B cell (primary cell): ENCODE results near the gene KCTD2. TPM values are rescaled to one million over a fixed set of nuclear protein-coding genes. Genes with fewer than 3 reads are reported as not detected.

Source experiments
- ATAC-seq: fragments of 200-7000 bp; cut with Tn5 transposase; one replicate; pipeline ENCODE4 v1.10.0; 2021; ENCODE audit warnings: low read depth, mild to moderate bottlenecking, moderate number of reproducible peaks, moderate library complexity
- CTCF ChIA-PET: fragments of 350-600 bp; sonication (Branson Sonifier 250); formaldehyde crosslinking; loops from one replicate; lab custom pipeline; 2021; ENCODE audit warnings: antibody characterized with exemption, inconsistent platforms; lab: Charles Lee
- POLR2A ChIA-PET: fragments of 350-600 bp; sonication (Branson Sonifier 250); formaldehyde crosslinking; loops from one replicate; lab custom pipeline; 2021; ENCODE audit warnings: antibody characterized with exemption; lab: Charles Lee
- DNase-seq: peaks from one replicate; pipeline ENCODE4 v3.0.0; 2013
- H2AFZ ChIP-seq: 2 replicates; pipeline ENCODE4 v1.6.1; 2012; ENCODE audit warnings: mild to moderate bottlenecking, low read depth, low read length; ENCODE audit not compliant: insufficient read depth, poor library complexity, severe bottlenecking
- H3K27ac ChIP-seq, 2 donors: 1 replicate in 1 of 2; 2 replicates in 1 of 2; pipeline ENCODE4 v1.5.1; 2012 to 2013; ENCODE audit warnings: low read length in 2 of 2, mild to moderate bottlenecking in 2 of 2, moderate library complexity in 1 of 2
- H3K27me3 ChIP-seq, 4 experiments: fragments of 200-600 bp in 1 of 4; sonication (generic) in 1 of 4; replicated peaks in 1 of 4; 1 replicate in 2 of 4; 2 replicates in 2 of 4; pipeline versions ENCODE4 v1.6.1 to v1.7.0; 2013 to 2016; ENCODE audit warnings: low read length in 3 of 4, mild to moderate bottlenecking in 2 of 4, mixed read lengths in 1 of 4, moderate library complexity in 1 of 4; ENCODE audit not compliant: insufficient read depth in 4 of 4, control insufficient read depth in 3 of 4; ENCODE audit errors: control extremely low read depth in 1 of 4
- H3K36me3 ChIP-seq, 2 experiments: replicated peaks in 1 of 2; 1 replicate in 1 of 2; 2 replicates in 1 of 2; pipeline versions ENCODE4 v1.6.1 to v1.7.1; 2013; ENCODE audit warnings: low read length in 1 of 2; ENCODE audit not compliant: insufficient read depth in 2 of 2, control insufficient read depth in 1 of 2; ENCODE audit errors: control extremely low read depth in 1 of 2, extremely low read depth in 1 of 2
- H3K4me1 ChIP-seq, 2 donors: fragments of 200-600 bp in 1 of 2; sonication (generic) in 1 of 2; 1 replicate in 1 of 2; 2 replicates in 1 of 2; pipeline versions ENCODE4 v1.5.1 to v1.6.1; 2013 to 2017; ENCODE audit warnings: low read length in 2 of 2; ENCODE audit not compliant: control insufficient read depth in 2 of 2, insufficient read depth in 2 of 2
- H3K4me2 ChIP-seq: replicated peaks from 2 replicates; pipeline ENCODE3; 2012; ENCODE audit warnings: mild to moderate bottlenecking, low read depth, low read length; ENCODE audit not compliant: poor library complexity, severe bottlenecking
- H3K4me3 ChIP-seq, 5 experiments: fragments of 200-600 bp in 1 of 5; sonication (generic) in 1 of 5; 1 replicate in 3 of 5; 2 replicates in 2 of 5; pipeline versions ENCODE4 v1.5.1 to v1.7.0; 2011 to 2016; ENCODE audit warnings: low read length in 4 of 5, mild to moderate bottlenecking in 4 of 5, low read depth in 2 of 5, control low read depth in 1 of 5, moderate library complexity in 1 of 5; ENCODE audit not compliant: insufficient read depth in 1 of 5; ENCODE audit errors: control extremely low read depth in 1 of 5, extremely low read depth in 1 of 5
- H3K79me2 ChIP-seq: fragments of 200-600 bp; sonication (generic); one replicate; pipeline ENCODE4 v1.6.0; 2016; ENCODE audit warnings: low read length; ENCODE audit not compliant: control insufficient read depth, insufficient read depth
- H3K9ac ChIP-seq: fragments of 200-600 bp; sonication (generic); 2 replicates; pipeline ENCODE4 v1.6.1; 2017; ENCODE audit warnings: mild to moderate bottlenecking, low read length, moderate library complexity
- H3K9me3 ChIP-seq, 3 donors: one replicate each; pipeline versions ENCODE4 v1.6.1 to v1.7.1; 2013; ENCODE audit warnings: low read length in 2 of 3; ENCODE audit not compliant: control insufficient read depth in 2 of 3, insufficient read depth in 1 of 3; ENCODE audit errors: control extremely low read depth in 1 of 3
- H4K20me1 ChIP-seq: 2 replicates; pipeline ENCODE4 v1.6.0; 2012; ENCODE audit warnings: mild to moderate bottlenecking, low read length; ENCODE audit not compliant: insufficient read depth, control insufficient read depth, poor library complexity, severe bottlenecking
- H3K27ac Mint-ChIP-seq: one replicate; pipeline ENCODE4 v1.8.0; 2021; ENCODE audit warnings: mixed read lengths
- H3K27me3 Mint-ChIP-seq: one replicate; pipeline ENCODE4 v1.8.0; 2021; ENCODE audit warnings: mixed read lengths
- H3K4me1 Mint-ChIP-seq: one replicate; pipeline ENCODE4 v1.8.0; 2021; ENCODE audit warnings: mixed read lengths
- H3K4me3 Mint-ChIP-seq: one replicate; pipeline ENCODE4 v1.8.0; 2021; ENCODE audit warnings: mixed read lengths
- H3K9me3 Mint-ChIP-seq: one replicate; pipeline ENCODE4 v1.8.0; 2022; ENCODE audit warnings: mixed read lengths; ENCODE audit not compliant: insufficient read depth
- CTCF ChIP-seq: fragments of 200-600 bp; IDR thresholded peaks from one replicate; pipeline ENCODE4 v1.8.0; 2022; ENCODE audit warnings: antibody characterized with exemption, mild to moderate bottlenecking
- EZH2 ChIP-seq: IDR thresholded peaks from 2 replicates; pipeline ENCODE4 v1.6.1; 2012; ENCODE audit warnings: borderline replicate concordance, low read depth, mild to moderate bottlenecking, moderate library complexity, low read length; ENCODE audit not compliant: insufficient read depth, poor library complexity, severe bottlenecking
- WGBS: methylation state at CpG from one replicate; pipeline ENCODE4 v1.1.5; 2013; ENCODE audit warnings: missing lambda C conversion rate; ENCODE audit not compliant: insufficient coverage; 5-methylcytosine and 5-hydroxymethylcytosine counted together
- intact Hi-C: fragments of 100-400 bp; cut with micrococcal nuclease; formaldehyde crosslinking; loops from one replicate; pipeline ENCODE4 v1.10.0; 2022
- polyA plus RNA-seq: library from polyadenylated mRNA; depleted of rRNA; stranded (reverse); fragments of >200 nt; gene quantifications from 2 replicates; pipeline ENCODE4 v1.2.3, GENCODE V29; 2012
- total RNA-seq, 2 donors: library from RNA; stranded (reverse); fragments of 120-200 nt in 1 of 2; gene quantifications; 1 replicate in 1 of 2; 2 replicates in 1 of 2; pipeline versions ENCODE4 v1.2.3 to v1.2.4, GENCODE V29; 2013 to 2022

KCTD2 gene
- total and polyA plus RNA-seq, 2 donors (not counting 1 experiment from before 2014, with no cell fraction given) = 15.7 to 23.2 TPM

- Histone ChIP-seq H3K4me2 (no peak overlapping the region), H3K27ac (no peak overlapping the region), H4K20me1 (no peaks in the 10 kb centered on the region), H3K4me3 (no peak overlapping the region), H3K9ac (no peak overlapping the region), H3K9me3 (no peaks in the 10 kb centered on the region), H3K4me1 (peaks cover 12 to 28% of the 10 kb centered on the region in 2 donors), H3K27me3 (peaks cover 0 to 9% (median 0%) of the 10 kb centered on the region in 4 experiments), H3K79me2 (no peaks in the 10 kb centered on the region), H3K36me3 (no peaks in the 10 kb centered on the region), H2AFZ (no peak overlapping the region)
- Mint-ChIP-seq H3K9me3 (no peaks in the 10 kb centered on the region), H3K4me3 (no peak overlapping the region), H3K4me1 (peaks cover 21% of the 10 kb centered on the region), H3K27me3 (peaks cover 4% of the 10 kb centered on the region), H3K27ac (no peak overlapping the region)
- ATAC-seq (no peak), DNase-seq (no peak)
- CTCF ChIA-PET = no interaction called here
- 86% methylated on average over 10 of the region's 14 CpGs for WGBS
- TF ChIP-seq EZH2 = no peak
- no peak for TF ChIP-seq CTCF
- intact Hi-C loops = no loop called here
- POLR2A ChIA-PET = no interaction called here
Observed at GRCh38 chr17:75084039-75084660, 37.1 kb downstream of the KCTD2 start.

GRCh38 chr17:75086496-75087181 lies 39.6 kb downstream of the KCTD2 start:
- no peak overlapping the region for H3K27ac ChIP-seq
- Mint-ChIP-seq H3K4me1 (peaks cover 14% of the 10 kb centered on the region), H3K4me3 (peak overlapping the region; percentile 67), H3K27ac (peak overlapping the region; percentile 23), H3K9me3 (no peaks in the 10 kb centered on the region), H3K27me3 (peaks cover 4% of the 10 kb centered on the region)
- no peak overlapping the region for H3K4me2 ChIP-seq
- no peak overlapping the region for H3K9ac ChIP-seq
- ChIA-PET CTCF (interaction anchor here (2.0 to 2.9 kb wide), 2 partner anchors 27 to 75 kb away, joined by 4 to 9 read pairs; partner anchors contain the start of gene MRPL58), POLR2A (interaction anchor here (1.2 kb wide), 1 partner anchor 9 kb away, joined by 4 read pairs; no protein-coding TSS in a partner anchor)
- H2AFZ ChIP-seq = no peak overlapping the region
- intact Hi-C loops = no loop called here
- H3K36me3 ChIP-seq = no peaks in the 10 kb centered on the region
- DNase-seq (no peak), ATAC-seq (no peak)
- TF ChIP-seq EZH2 (no peak), CTCF (no peak)
- no peaks in the 10 kb centered on the region for H3K9me3 ChIP-seq
- H3K79me2 ChIP-seq = no peaks in the 10 kb centered on the region
- H4K20me1 ChIP-seq = no peaks in the 10 kb centered on the region
- peaks cover 0 to 9% (median 0%) of the 10 kb centered on the region in 4 experiments for H3K27me3 ChIP-seq
- peaks cover 11 to 19% of the 10 kb centered on the region in 2 donors for H3K4me1 ChIP-seq
- WGBS = 86% methylated on average over 10 of the region's 15 CpGs
- no peak overlapping the region for H3K4me3 ChIP-seq
